CD4-positive, alpha-beta T cell treated with Interleukin-6 at 100 ng/mL for 8 hours (primary cell): ENCODE measurements around the gene HOXC12.

ENCODE experiments used
- DNase-seq: peaks from one replicate; pipeline ENCODE4 v3.0.0-alpha.2; 2020; ENCODE audit warnings: mixed read lengths, low spot score

Gene HOXC12

GRCh38 chr12:53996240-53997203, 41.8 kb downstream of the HOXC12 start:
- DNase-seq = no peak

- no peak for DNase-seq
Observed at GRCh38 chr12:53997204-53998109, 42.8 kb downstream of the HOXC12 start.

- no peak for DNase-seq
Observed at GRCh38 chr12:53998110-53998899, 43.6 kb downstream of the HOXC12 start.

- DNase-seq = no peak
Observed at GRCh38 chr12:53998900-53999236, 44.2 kb downstream of the HOXC12 start.

- DNase-seq = no peak
Observed at GRCh38 chr12:53999559-54000115, 44.9 kb downstream of the HOXC12 start.

- no peak for DNase-seq
Observed at GRCh38 chr12:54000116-54001114, 45.7 kb downstream of the HOXC12 start, which contains the start of gene HOXC9. TSS of gene HOXC9 (plus strand) at chr12:54000161. CDS start at chr12:54000189, 28 bp downstream.

- no peak for DNase-seq
Observed at GRCh38 chr12:54001283-54002187, 46.8 kb downstream of the HOXC12 start.

- no peak for DNase-seq
Observed at GRCh38 chr12:54002278-54002914, 47.7 kb downstream of the HOXC12 start.

- no peak for DNase-seq
Observed at GRCh38 chr12:54002915-54003389, 48.2 kb downstream of the HOXC12 start.

- DNase-seq = no peak
Observed at GRCh38 chr12:54003625-54004024, 48.9 kb downstream of the HOXC12 start.

GRCh38 chr12:54004063-54004840, 49.5 kb downstream of the HOXC12 start:
- no peak for DNase-seq

GRCh38 chr12:54004841-54005530, 50.3 kb downstream of the HOXC12 start:
- no peak for DNase-seq

- no peak for DNase-seq
Observed at GRCh38 chr12:54005531-54005852, 50.8 kb downstream of the HOXC12 start.

GRCh38 chr12:54005853-54006558, 51.3 kb downstream of the HOXC12 start:
- DNase-seq = peak; percentile 76

- DNase-seq = no peak
Observed at GRCh38 chr12:54006559-54007220, 52.0 kb downstream of the HOXC12 start.
